ENCODE results near the gene ANK3. TPM values are rescaled to one million over a fixed set of nuclear protein-coding genes. Genes with fewer than 3 reads are reported as not detected.

ANK3 gene
- polyA plus RNA-seq, 1 donor: 179 TPM

GRCh38 chr10:60171436-60172013 lies 218.2 kb downstream of the ANK3 start:
- DNase-seq: no peak

GRCh38 chr10:60170250-60170649 lies 219.4 kb downstream of the ANK3 start:
- no peak for DNase-seq

- DNase-seq: no peak
Measured at GRCh38 chr10:60169111-60169510, 220.6 kb downstream of the ANK3 start.

GRCh38 chr10:60167050-60167449 lies 222.6 kb downstream of the ANK3 start:
- DNase-seq: no peak

- no peak for DNase-seq
Measured at GRCh38 chr10:60163786-60164185, 225.9 kb downstream of the ANK3 start.

GRCh38 chr10:60162631-60163030 lies 227.0 kb downstream of the ANK3 start:
- no peak for DNase-seq

- no peak for DNase-seq
Measured at GRCh38 chr10:60155943-60156683, 233.6 kb downstream of the ANK3 start.

GRCh38 chr10:60155099-60155877 lies 234.4 kb downstream of the ANK3 start:
- DNase-seq: no peak

- DNase-seq: no peak
Measured at GRCh38 chr10:60149003-60149402, 240.7 kb downstream of the ANK3 start.

GRCh38 chr10:60148266-60148840 lies 241.3 kb downstream of the ANK3 start:
- peak; percentile 24 for DNase-seq

- DNase-seq: no peak
Measured at GRCh38 chr10:60147576-60148265, 242.0 kb downstream of the ANK3 start.

GRCh38 chr10:60147025-60147424 lies 242.7 kb downstream of the ANK3 start:
- DNase-seq: no peak

GRCh38 chr10:60144099-60144498 lies 245.6 kb downstream of the ANK3 start:
- DNase-seq: no peak

GRCh38 chr10:60142736-60143135 lies 246.9 kb downstream of the ANK3 start:
- DNase-seq: no peak

- DNase-seq: peak; percentile 58
Measured at GRCh38 chr10:60141896-60142559, 247.6 kb downstream of the ANK3 start.

GRCh38 chr10:60140651-60141632 lies 248.7 kb downstream of the ANK3 start:
- no peak for DNase-seq

- no peak for DNase-seq
Measured at GRCh38 chr10:60139798-60140566, 249.7 kb downstream of the ANK3 start.

- DNase-seq: no peak
Measured at GRCh38 chr10:60139290-60139689, 250.4 kb downstream of the ANK3 start.

- DNase-seq: no peak
Measured at GRCh38 chr10:60138842-60139241, 250.8 kb downstream of the ANK3 start.

GRCh38 chr10:60138026-60138425 lies 251.6 kb downstream of the ANK3 start:
- no peak for DNase-seq

Measured in hindlimb muscle (tissue), 1 donor.